ENCODE data around the gene TUBA1A.

TUBA1A gene

GRCh38 chr12:49188916-49189367, at the start of gene TUBA1A:
Gene TUBA1A (minus strand): TSS chr12:49189080. CDS start chr12:49188979, 101 bp downstream.
- H3K4me3 ChIP-seq (ENCODE audit: low read depth in 1 of 2, low read length in 2 of 2): peak within 1 kb of the TSS; percentile 84 to 98
- H3K27ac ChIP-seq (ENCODE audit: low read length): peak within 1 kb of the TSS; percentile 94
- H3K4me1 ChIP-seq (ENCODE audit: control insufficient read depth in 1 of 2, insufficient read depth in 2 of 2, low read length in 2 of 2): peaks cover 4 to 25% of the 10 kb centered on the region in 2 donors
- peaks cover 14 to 29% of the 10 kb centered on the region in 2 donors for H3K36me3 ChIP-seq (ENCODE audit: control insufficient read depth in 1 of 2, insufficient read depth in 2 of 2, low read length in 2 of 2)
- H3K9me3 ChIP-seq (ENCODE audit: control insufficient read depth in 1 of 2, low read length in 2 of 2): no peaks in the 10 kb centered on the region
- no peaks in the 10 kb centered on the region for H3K27me3 ChIP-seq (ENCODE audit: low read depth, low read length)

DNA sequence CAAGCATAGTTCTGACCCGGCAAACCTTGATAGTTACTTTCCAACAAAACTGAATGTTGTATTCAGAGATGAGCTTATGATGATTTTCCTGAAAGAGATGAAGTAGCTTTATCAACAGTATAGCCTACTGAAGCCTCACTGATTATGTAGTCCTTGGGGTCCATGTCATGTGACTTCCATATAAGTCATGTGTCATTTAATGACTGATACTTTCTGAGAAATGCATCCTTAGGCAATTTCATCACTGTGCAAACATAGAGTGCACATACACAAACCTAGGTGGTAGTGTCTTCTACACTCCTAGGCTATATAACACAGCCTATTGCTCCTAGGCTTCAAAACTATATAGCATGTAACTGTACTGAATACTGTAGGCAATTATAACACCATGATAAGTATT, 47.5 kb upstream of the TUBA1A start:
- Histone ChIP-seq H3K27ac (ENCODE audit: low read length) (no peak overlapping the region), H3K36me3 (ENCODE audit: control insufficient read depth in 1 of 2, insufficient read depth in 2 of 2, low read length in 2 of 2) (no peaks in the 10 kb centered on the region), H3K4me3 (ENCODE audit: low read depth in 1 of 2, low read length in 2 of 2) (no peak overlapping the region), H3K9me3 (ENCODE audit: control insufficient read depth in 1 of 2, low read length in 2 of 2) (no peaks in the 10 kb centered on the region), H3K4me1 (ENCODE audit: control insufficient read depth in 1 of 2, insufficient read depth in 2 of 2, low read length in 2 of 2) (peaks cover 3 to 28% of the 10 kb centered on the region in 2 donors), H3K27me3 (ENCODE audit: low read depth, low read length) (no peaks in the 10 kb centered on the region)

GRCh38 chr12:49233842-49234526, 45.1 kb upstream of the TUBA1A start:
- Histone ChIP-seq H3K9me3 (ENCODE audit: control insufficient read depth in 1 of 2, low read length in 2 of 2) (no peaks in the 10 kb centered on the region), H3K36me3 (ENCODE audit: control insufficient read depth in 1 of 2, insufficient read depth in 2 of 2, low read length in 2 of 2) (no peaks in the 10 kb centered on the region), H3K27me3 (ENCODE audit: low read depth, low read length) (no peaks in the 10 kb centered on the region), H3K27ac (ENCODE audit: low read length) (peak overlapping the region; percentile 95), H3K4me1 (ENCODE audit: control insufficient read depth in 1 of 2, insufficient read depth in 2 of 2, low read length in 2 of 2) (peaks cover 3 to 28% of the 10 kb centered on the region in 2 donors), H3K4me3 (ENCODE audit: low read depth in 1 of 2, low read length in 2 of 2) (peak overlapping the region; percentile 61 to 63)

DNA sequence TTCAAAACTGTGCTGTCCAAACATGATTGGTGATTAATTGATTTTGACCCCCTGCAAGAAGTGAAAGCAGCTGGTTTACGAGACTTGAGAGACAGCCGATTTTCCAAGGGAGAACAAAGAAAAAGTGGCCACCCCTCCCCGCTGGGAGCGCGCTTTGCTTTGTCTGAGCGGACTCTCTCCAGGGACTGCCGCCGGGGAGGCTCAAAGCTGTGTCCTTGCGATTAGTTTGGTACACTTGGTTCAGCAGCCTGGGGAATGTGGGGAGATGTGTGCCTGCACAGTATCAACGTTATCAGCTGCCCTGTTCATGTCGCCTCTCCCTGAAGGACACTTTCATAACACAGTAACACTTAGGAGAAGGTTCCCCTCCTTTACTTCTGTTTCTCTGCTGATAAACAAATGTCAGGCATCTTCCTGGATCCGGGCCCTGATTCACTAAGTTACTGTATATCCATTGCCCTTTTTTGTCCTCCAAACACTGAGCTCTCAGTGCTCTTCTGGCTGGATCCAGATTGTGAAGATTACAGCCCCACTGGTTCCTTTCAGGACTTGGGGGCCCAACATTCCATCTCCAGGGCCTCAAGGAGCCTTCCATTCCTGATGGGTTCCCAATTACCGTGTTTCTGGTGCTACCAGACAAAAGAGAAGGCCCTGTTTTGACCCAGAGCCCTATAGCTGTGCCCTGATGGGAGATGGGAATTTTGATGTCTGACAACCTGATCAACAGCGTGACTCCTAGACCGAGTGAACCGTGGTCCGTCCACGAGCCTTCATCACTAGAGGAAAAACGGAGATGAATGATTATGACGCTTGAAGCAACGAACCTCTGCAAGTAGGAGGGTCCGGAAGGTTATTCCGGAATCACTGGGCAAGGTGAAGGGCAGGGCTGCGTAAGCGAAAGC, 44.3 kb upstream of the TUBA1A start:
- Histone ChIP-seq H3K4me3 (ENCODE audit: low read depth in 1 of 2, low read length in 2 of 2) (peak overlapping the region; percentile 1 to 61), H3K27me3 (ENCODE audit: low read depth, low read length) (no peaks in the 10 kb centered on the region), H3K4me1 (ENCODE audit: control insufficient read depth in 1 of 2, insufficient read depth in 2 of 2, low read length in 2 of 2) (peaks cover 3 to 28% of the 10 kb centered on the region in 2 donors), H3K9me3 (ENCODE audit: control insufficient read depth in 1 of 2, low read length in 2 of 2) (no peaks in the 10 kb centered on the region), H3K27ac (ENCODE audit: low read length) (peak overlapping the region; percentile 95), H3K36me3 (ENCODE audit: control insufficient read depth in 1 of 2, insufficient read depth in 2 of 2, low read length in 2 of 2) (no peaks in the 10 kb centered on the region)

DNA sequence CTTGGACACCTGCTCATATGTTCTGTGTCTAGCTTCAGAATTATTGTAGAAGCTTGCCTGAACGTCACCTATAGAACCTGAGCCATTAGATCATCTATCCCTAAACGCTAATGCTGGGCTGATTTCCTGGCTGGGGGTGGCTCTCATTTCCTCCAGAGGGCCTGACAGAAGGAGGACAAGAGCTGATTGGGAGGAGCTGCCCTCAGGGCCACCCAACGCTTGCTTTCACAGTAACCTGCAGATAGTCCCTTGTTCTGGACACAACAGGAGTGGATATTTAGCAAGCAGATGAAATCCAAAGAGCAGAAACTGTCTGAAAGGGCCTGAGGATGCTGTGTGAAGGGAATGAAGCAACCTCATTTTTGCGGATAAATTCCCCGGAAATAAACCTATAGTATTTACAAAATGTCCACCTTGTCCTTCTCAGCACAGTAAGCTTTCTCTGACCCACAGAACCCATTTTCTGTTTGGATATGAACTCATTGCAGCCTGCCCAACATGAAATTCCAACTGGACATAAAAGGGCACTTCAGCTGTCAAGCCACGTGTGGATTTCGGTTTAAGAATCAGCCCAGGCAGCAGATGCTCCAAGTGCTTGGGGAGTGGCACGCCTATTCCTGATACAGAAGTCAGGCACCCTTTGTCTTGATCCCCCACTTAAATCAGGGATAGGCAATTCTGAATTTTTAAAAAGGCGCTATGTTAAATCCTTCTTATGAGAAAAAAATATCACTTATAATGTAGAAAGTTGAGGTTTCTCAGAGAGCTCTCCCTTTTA, 43.2 kb upstream of the TUBA1A start:
- Histone ChIP-seq H3K9me3 (ENCODE audit: control insufficient read depth in 1 of 2, low read length in 2 of 2) (no peaks in the 10 kb centered on the region), H3K4me3 (ENCODE audit: low read depth in 1 of 2, low read length in 2 of 2) (peak overlapping the region; percentile 1 to 61), H3K27me3 (ENCODE audit: low read depth, low read length) (no peaks in the 10 kb centered on the region), H3K27ac (ENCODE audit: low read length) (peak overlapping the region; percentile 95), H3K4me1 (ENCODE audit: control insufficient read depth in 1 of 2, insufficient read depth in 2 of 2, low read length in 2 of 2) (peaks cover 3 to 28% of the 10 kb centered on the region in 2 donors), H3K36me3 (ENCODE audit: control insufficient read depth in 1 of 2, insufficient read depth in 2 of 2, low read length in 2 of 2) (no peaks in the 10 kb centered on the region)

GRCh38 chr12:49230805-49231194, 41.9 kb upstream of the TUBA1A start:
- Histone ChIP-seq H3K36me3 (ENCODE audit: control insufficient read depth in 1 of 2, insufficient read depth in 2 of 2, low read length in 2 of 2) (no peaks in the 10 kb centered on the region), H3K4me3 (ENCODE audit: low read depth in 1 of 2, low read length in 2 of 2) (no peak overlapping the region), H3K27ac (ENCODE audit: low read length) (no peak overlapping the region), H3K9me3 (ENCODE audit: control insufficient read depth in 1 of 2, low read length in 2 of 2) (no peaks in the 10 kb centered on the region), H3K27me3 (ENCODE audit: low read depth, low read length) (no peaks in the 10 kb centered on the region), H3K4me1 (ENCODE audit: control insufficient read depth in 1 of 2, insufficient read depth in 2 of 2, low read length in 2 of 2) (peaks cover 3 to 28% of the 10 kb centered on the region in 2 donors)

DNA sequence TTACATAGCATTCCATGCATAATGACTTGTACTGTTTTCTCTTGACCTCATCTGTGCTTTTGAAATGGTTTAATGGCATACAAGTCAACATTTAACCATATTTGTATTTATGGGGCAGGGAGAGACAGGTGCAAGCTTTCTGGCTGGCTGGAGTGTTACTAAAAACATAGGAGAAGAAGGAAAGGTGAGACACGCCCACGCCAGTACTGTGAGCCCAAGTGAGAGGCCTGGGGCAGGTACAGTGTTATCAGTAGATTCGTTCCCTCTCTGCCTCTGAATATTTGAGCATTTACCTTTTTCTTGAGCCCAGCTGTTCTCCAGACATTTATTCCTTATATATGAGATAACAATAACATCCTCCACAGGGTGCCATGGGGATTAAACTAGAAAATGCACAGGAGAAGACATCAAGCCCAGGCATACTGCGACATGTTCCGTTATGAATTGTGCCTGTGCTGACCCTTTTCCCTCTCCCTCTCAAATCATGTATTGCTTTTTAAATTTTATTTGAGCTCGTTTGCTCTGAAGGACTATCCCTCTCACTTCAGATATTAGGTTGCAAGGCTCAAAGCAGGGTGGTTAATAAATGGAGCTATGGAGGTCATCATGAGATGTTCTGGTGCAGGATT, 41.4 kb upstream of the TUBA1A start:
- Histone ChIP-seq H3K4me1 (ENCODE audit: control insufficient read depth in 1 of 2, insufficient read depth in 2 of 2, low read length in 2 of 2) (peaks cover 3 to 28% of the 10 kb centered on the region in 2 donors), H3K4me3 (ENCODE audit: low read depth in 1 of 2, low read length in 2 of 2) (no peak overlapping the region), H3K27ac (ENCODE audit: low read length) (no peak overlapping the region), H3K27me3 (ENCODE audit: low read depth, low read length) (no peaks in the 10 kb centered on the region), H3K36me3 (ENCODE audit: control insufficient read depth in 1 of 2, insufficient read depth in 2 of 2, low read length in 2 of 2) (no peaks in the 10 kb centered on the region), H3K9me3 (ENCODE audit: control insufficient read depth in 1 of 2, low read length in 2 of 2) (no peaks in the 10 kb centered on the region)

DNA sequence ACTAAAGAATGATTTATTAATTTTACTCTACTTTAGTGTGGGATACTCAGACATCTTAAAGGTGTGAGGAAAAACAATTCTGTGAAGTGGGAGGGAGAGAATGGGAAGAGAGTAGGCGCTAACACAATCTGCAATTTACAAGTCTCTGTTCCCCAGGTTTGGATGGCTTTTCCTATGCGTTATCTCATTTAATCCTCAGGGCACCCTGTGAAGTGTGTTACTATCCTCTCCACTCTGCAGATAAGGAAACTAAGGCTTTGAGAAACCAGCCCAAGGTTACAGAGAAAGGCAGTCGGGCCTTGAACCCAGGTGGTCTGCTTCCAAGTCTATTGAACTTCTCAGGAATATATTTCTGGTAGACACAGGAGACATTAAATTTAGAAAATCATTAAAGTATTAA, 39.8 kb upstream of the TUBA1A start:
- no peaks in the 10 kb centered on the region for H3K9me3 ChIP-seq (ENCODE audit: control insufficient read depth in 1 of 2, low read length in 2 of 2)
- no peak overlapping the region for H3K27ac ChIP-seq (ENCODE audit: low read length)
- no peaks in the 10 kb centered on the region for H3K36me3 ChIP-seq (ENCODE audit: control insufficient read depth in 1 of 2, insufficient read depth in 2 of 2, low read length in 2 of 2)
- no peak overlapping the region for H3K4me3 ChIP-seq (ENCODE audit: low read depth in 1 of 2, low read length in 2 of 2)
- H3K27me3 ChIP-seq (ENCODE audit: low read depth, low read length): no peaks in the 10 kb centered on the region
- peaks cover 3 to 20% of the 10 kb centered on the region in 2 donors for H3K4me1 ChIP-seq (ENCODE audit: control insufficient read depth in 1 of 2, insufficient read depth in 2 of 2, low read length in 2 of 2)

- Histone ChIP-seq H3K4me1 (ENCODE audit: control insufficient read depth in 1 of 2, insufficient read depth in 2 of 2, low read length in 2 of 2) (peaks cover 3 to 12% of the 10 kb centered on the region in 2 donors), H3K4me3 (ENCODE audit: low read depth in 1 of 2, low read length in 2 of 2) (no peak overlapping the region), H3K36me3 (ENCODE audit: control insufficient read depth in 1 of 2, insufficient read depth in 2 of 2, low read length in 2 of 2) (no peaks in the 10 kb centered on the region), H3K27ac (ENCODE audit: low read length) (no peak overlapping the region), H3K27me3 (ENCODE audit: low read depth, low read length) (no peaks in the 10 kb centered on the region), H3K9me3 (ENCODE audit: control insufficient read depth in 1 of 2, low read length in 2 of 2) (no peaks in the 10 kb centered on the region)
Measured at GRCh38 chr12:49227713-49228112, 38.8 kb upstream of the TUBA1A start.

GRCh38 chr12:49225576-49226166, 36.8 kb upstream of the TUBA1A start:
- H3K4me3 ChIP-seq (ENCODE audit: low read depth in 1 of 2, low read length in 2 of 2): no peak overlapping the region
- H3K9me3 ChIP-seq (ENCODE audit: control insufficient read depth in 1 of 2, low read length in 2 of 2): no peaks in the 10 kb centered on the region
- H3K4me1 ChIP-seq (ENCODE audit: control insufficient read depth in 1 of 2, insufficient read depth in 2 of 2, low read length in 2 of 2): no peaks in the 10 kb centered on the region
- no peak overlapping the region for H3K27ac ChIP-seq (ENCODE audit: low read length)
- no peaks in the 10 kb centered on the region for H3K27me3 ChIP-seq (ENCODE audit: low read depth, low read length)
- no peaks in the 10 kb centered on the region for H3K36me3 ChIP-seq (ENCODE audit: control insufficient read depth in 1 of 2, insufficient read depth in 2 of 2, low read length in 2 of 2)

Measured in muscle layer of duodenum (tissue), 2 donors.